Activated CD4-positive, alpha-beta memory T cell treated with anti-CD3 and anti-CD28 coated beads for 36 hours (primary cell): ENCODE measurements around the gene PLA2G4E. TPM values are rescaled to one million over a fixed set of nuclear protein-coding genes. Genes with fewer than 3 reads are reported as not detected.

Experiments
- CTCF ChIA-PET: fragments of 350-600 bp; sonication (Branson Sonifier 250); formaldehyde crosslinking; loops from one replicate; lab custom pipeline; 2021; ENCODE audit warnings: antibody characterized with exemption, inconsistent platforms; lab: Charles Lee
- POLR2A ChIA-PET: fragments of 350-600 bp; sonication (Branson Sonifier 250); formaldehyde crosslinking; loops from one replicate; lab custom pipeline; 2021; ENCODE audit warnings: antibody characterized with exemption; lab: Charles Lee
- DNase-seq: peaks from one replicate; pipeline ENCODE4 v3.0.0-alpha.2; 2020
- H3K27ac Mint-ChIP-seq: one replicate; pipeline ENCODE4 v1.8.0; 2021; ENCODE audit warnings: mixed read lengths
- H3K27me3 Mint-ChIP-seq: one replicate; pipeline ENCODE4 v1.8.0; 2021; ENCODE audit warnings: mixed read lengths
- H3K36me3 Mint-ChIP-seq: one replicate; pipeline ENCODE4 v1.8.0; 2021; ENCODE audit warnings: mixed read lengths
- H3K4me1 Mint-ChIP-seq: one replicate; pipeline ENCODE4 v1.8.0; 2021; ENCODE audit warnings: low read depth, mixed read lengths
- H3K4me3 Mint-ChIP-seq: one replicate; pipeline ENCODE4 v1.8.0; 2021; ENCODE audit warnings: mild to moderate bottlenecking, mixed read lengths
- H3K9me3 Mint-ChIP-seq: one replicate; pipeline ENCODE4 v1.8.0; 2021; ENCODE audit warnings: mixed read lengths
- intact Hi-C: fragments of 100-400 bp; cut with micrococcal nuclease; formaldehyde crosslinking; loops from one replicate; pipeline ENCODE4 v1.15.1; 2023
- total RNA-seq, 2 experiments: library from RNA; stranded (reverse); gene quantifications; one replicate each; pipeline ENCODE4 v1.2.3, GENCODE V29; 2021

PLA2G4E gene
- total RNA-seq, 2 experiments from 2014 or later = not detected

GRCh38 chr15:41945731-41946130 is 75.1 kb downstream of the PLA2G4E start:
- Mint-ChIP-seq H3K9me3 (no peaks in the 10 kb centered on the region), H3K4me1 (peaks cover 24% of the 10 kb centered on the region), H3K27ac (no peak overlapping the region), H3K4me3 (no peak overlapping the region), H3K36me3 (peaks cover 11% of the 10 kb centered on the region), H3K27me3 (no peaks in the 10 kb centered on the region)
- ChIA-PET POLR2A (no interaction called here), CTCF (no interaction called here)
- no peak for DNase-seq
- intact Hi-C loops = loop anchor here (1.0 kb wide), 1 partner anchor 26 kb away; no protein-coding TSS in a partner anchor

DNA sequence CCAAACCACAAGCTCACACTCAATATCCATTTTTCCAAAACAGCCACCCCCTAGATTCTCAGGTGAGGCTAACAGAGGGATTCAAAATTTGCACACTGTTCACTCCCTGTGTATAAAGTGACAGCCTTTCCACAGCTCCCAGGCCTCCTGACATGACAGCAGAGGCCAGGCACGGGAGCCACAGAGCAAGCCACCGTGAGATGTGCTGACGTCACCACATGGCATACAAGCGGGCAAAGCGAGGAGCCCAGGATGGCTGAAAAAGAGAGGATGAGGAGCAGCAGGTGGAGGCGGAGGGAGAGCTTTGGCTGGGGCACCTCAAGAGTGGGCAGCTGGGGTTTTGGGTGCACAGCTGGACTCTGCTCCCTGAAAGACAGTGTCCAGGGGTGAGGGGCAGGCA is 75.6 kb downstream of the PLA2G4E start:
- POLR2A ChIA-PET = no interaction called here
- H3K36me3 Mint-ChIP-seq = peaks cover 10% of the 10 kb centered on the region

GRCh38 chr15:41944313-41944940 is 76.4 kb downstream of the PLA2G4E start:
- peak overlapping the region; percentile 38 for H3K27ac Mint-ChIP-seq
- POLR2A ChIA-PET = interaction anchor here (5.8 kb wide), 1 partner anchor 27 kb away, joined by 63 read pairs; the partner anchor contains the start of gene EHD4
- H3K36me3 Mint-ChIP-seq = peaks cover 11% of the 10 kb centered on the region
- no peaks in the 10 kb centered on the region for H3K27me3 Mint-ChIP-seq
- DNase-seq = no peak
- intact Hi-C loops = no loop called here
- CTCF ChIA-PET = no interaction called here
- H3K4me3 Mint-ChIP-seq = no peak overlapping the region
- no peaks in the 10 kb centered on the region for H3K9me3 Mint-ChIP-seq
- H3K4me1 Mint-ChIP-seq = peaks cover 32% of the 10 kb centered on the region

More for the DNA sequence above, 75.6 kb downstream of the PLA2G4E start:
- Mint-ChIP-seq H3K4me1 (peaks cover 29% of the 10 kb centered on the region), H3K27me3 (no peaks in the 10 kb centered on the region), H3K4me3 (no peak overlapping the region), H3K9me3 (no peaks in the 10 kb centered on the region), H3K27ac (no peak overlapping the region)
- intact Hi-C loops = loop anchor here (1.0 kb wide), 1 partner anchor 26 kb away; no protein-coding TSS in a partner anchor
- DNase-seq = no peak
- CTCF ChIA-PET = no interaction called here

- Mint-ChIP-seq H3K4me3 (no peak overlapping the region), H3K36me3 (peaks cover 13% of the 10 kb centered on the region), H3K9me3 (no peaks in the 10 kb centered on the region), H3K27me3 (no peaks in the 10 kb centered on the region), H3K4me1 (peaks cover 35% of the 10 kb centered on the region), H3K27ac (peak overlapping the region; percentile 38)
- DNase-seq = no peak
- ChIA-PET CTCF (no interaction called here), POLR2A (interaction anchor here (5.8 kb wide), 1 partner anchor 28 kb away, joined by 63 read pairs; the partner anchor contains the start of gene EHD4)
- intact Hi-C loops = no loop called here
Observed at GRCh38 chr15:41943543-41944312, 77.1 kb downstream of the PLA2G4E start.

DNA sequence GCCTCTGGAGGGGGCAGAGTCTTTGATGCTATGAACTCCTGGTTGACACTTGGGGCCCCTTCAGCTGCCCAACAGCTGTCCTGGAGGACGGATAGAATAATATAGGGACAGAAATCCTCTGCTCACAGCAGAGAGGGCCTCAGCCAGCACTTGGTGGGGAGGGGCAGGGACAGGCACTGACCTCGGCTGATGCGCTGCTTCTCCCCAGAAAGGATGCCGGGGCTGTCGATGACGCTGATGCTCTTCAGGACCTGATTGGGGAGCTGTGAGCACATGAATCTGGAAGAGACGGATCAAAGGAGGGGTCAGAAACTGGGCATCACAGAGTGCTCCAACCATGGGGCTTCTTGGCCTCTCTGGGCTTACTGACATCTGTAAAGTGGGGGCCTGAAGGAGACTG is 78.0 kb downstream of the PLA2G4E start:
- no peak for DNase-seq
- no peaks in the 10 kb centered on the region for H3K9me3 Mint-ChIP-seq
- H3K4me1 Mint-ChIP-seq = peaks cover 43% of the 10 kb centered on the region
- H3K27ac Mint-ChIP-seq = peak overlapping the region; percentile 35
- ChIA-PET CTCF (no interaction called here), POLR2A (interaction anchor here (5.8 kb wide), 1 partner anchor 29 kb away, joined by 63 read pairs; the partner anchor contains the start of gene EHD4)
- H3K36me3 Mint-ChIP-seq = peaks cover 15% of the 10 kb centered on the region
- no peaks in the 10 kb centered on the region for H3K27me3 Mint-ChIP-seq
- no peak overlapping the region for H3K4me3 Mint-ChIP-seq
- intact Hi-C loops = no loop called here

GRCh38 chr15:41941644-41942415 is 79.0 kb downstream of the PLA2G4E start:
- Mint-ChIP-seq H3K27ac (peak overlapping the region; percentile 35), H3K27me3 (no peaks in the 10 kb centered on the region), H3K36me3 (peaks cover 15% of the 10 kb centered on the region), H3K9me3 (no peaks in the 10 kb centered on the region), H3K4me3 (no peak overlapping the region), H3K4me1 (peaks cover 53% of the 10 kb centered on the region)
- intact Hi-C loops = no loop called here
- CTCF ChIA-PET = interaction anchor here (1.2 kb wide), 1 partner anchor 167 kb away, joined by 3 read pairs; the partner anchor contains the start of gene MAPKBP1
- DNase-seq = no peak
- POLR2A ChIA-PET = interaction anchor here (5.8 kb wide), 1 partner anchor 30 kb away, joined by 63 read pairs; the partner anchor contains the start of gene EHD4

GRCh38 chr15:41940441-41940857 is 80.4 kb downstream of the PLA2G4E start:
- DNase-seq = peak; percentile 85
- Mint-ChIP-seq H3K27me3 (no peaks in the 10 kb centered on the region), H3K9me3 (no peaks in the 10 kb centered on the region), H3K27ac (peak overlapping the region; percentile 88), H3K4me3 (no peak overlapping the region), H3K36me3 (peaks cover 20% of the 10 kb centered on the region), H3K4me1 (peaks cover 66% of the 10 kb centered on the region)
- POLR2A ChIA-PET = interaction anchor here (0.6 to 5.8 kb wide), 3 partner anchors 31 to 280 kb away, joined by 3 to 63 read pairs (median 3); partner anchors contain the start of genes EHD4, MAPKBP1 and MGA
- CTCF ChIA-PET = interaction anchor here (0.7 to 1.2 kb wide), 3 partner anchors 36 to 166 kb away, joined by 3 to 5 read pairs (median 4); partner anchors contain the start of gene MAPKBP1
- intact Hi-C loops = loop anchor here (1.0 kb wide), 2 partner anchors 31 to 117 kb away; no protein-coding TSS in a partner anchor

DNA sequence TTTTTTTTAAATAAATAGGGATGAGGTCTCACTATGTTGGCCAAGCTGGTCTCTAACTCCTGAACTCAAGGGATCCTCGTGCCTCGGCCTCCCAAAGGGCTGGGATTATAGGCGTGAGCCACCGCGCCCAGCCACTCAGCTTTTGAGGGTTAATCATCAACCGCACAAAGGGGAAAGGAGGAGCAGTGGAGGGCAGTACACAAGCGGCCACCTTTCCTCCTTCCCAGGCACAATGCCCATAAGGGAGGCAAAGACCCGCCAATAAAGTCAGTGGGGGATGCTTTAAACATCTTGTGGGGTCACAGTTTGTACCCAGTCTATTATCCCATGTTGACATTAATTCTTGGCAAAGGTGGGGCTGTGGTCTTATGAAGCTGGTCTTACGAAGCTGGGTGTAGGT is 80.9 kb downstream of the PLA2G4E start:
- Mint-ChIP-seq H3K36me3 (peaks cover 20% of the 10 kb centered on the region), H3K27ac (peak overlapping the region; percentile 88), H3K9me3 (no peaks in the 10 kb centered on the region), H3K4me1 (peaks cover 66% of the 10 kb centered on the region), H3K4me3 (no peak overlapping the region), H3K27me3 (no peaks in the 10 kb centered on the region)
- POLR2A ChIA-PET = interaction anchor here (0.6 to 5.8 kb wide), 3 partner anchors 31 to 280 kb away, joined by 3 to 63 read pairs (median 3); partner anchors contain the start of genes EHD4, MAPKBP1 and MGA
- no peak for DNase-seq
- CTCF ChIA-PET = interaction anchor here (1.0 kb wide), 1 partner anchor 35 kb away, joined by 5 read pairs; no protein-coding TSS in a partner anchor
- intact Hi-C loops = loop anchor here (1.0 to 10.0 kb wide), 3 partner anchors 31 to 335 kb away; partner anchors contain the start of genes GANC and TMEM87A

- intact Hi-C loops = loop anchor here (1.0 to 10.0 kb wide), 3 partner anchors 67 to 337 kb away; partner anchors contain the start of genes GANC, JMJD7 and TMEM87A
- peak overlapping the region; percentile 98 for H3K27ac Mint-ChIP-seq
- POLR2A ChIA-PET = interaction anchor here (0.9 to 6.2 kb wide), 2 partner anchors 29 to 34 kb away, joined by 3 to 131 read pairs; partner anchors contain the start of gene EHD4
- CTCF ChIA-PET = interaction anchor here (0.8 to 4.3 kb wide), 6 partner anchors 19 to 164 kb away, joined by 3 to 38 read pairs (median 12); partner anchors contain the start of genes EHD4 and MAPKBP1
- peak overlapping the region; percentile 68 for H3K4me3 Mint-ChIP-seq
- no peaks in the 10 kb centered on the region for H3K9me3 Mint-ChIP-seq
- H3K4me1 Mint-ChIP-seq = peaks cover 84% of the 10 kb centered on the region
- no peaks in the 10 kb centered on the region for H3K27me3 Mint-ChIP-seq
- peaks cover 22% of the 10 kb centered on the region for H3K36me3 Mint-ChIP-seq
- no peak for DNase-seq
Observed at GRCh38 chr15:41937568-41937923, 83.3 kb downstream of the PLA2G4E start.

DNA sequence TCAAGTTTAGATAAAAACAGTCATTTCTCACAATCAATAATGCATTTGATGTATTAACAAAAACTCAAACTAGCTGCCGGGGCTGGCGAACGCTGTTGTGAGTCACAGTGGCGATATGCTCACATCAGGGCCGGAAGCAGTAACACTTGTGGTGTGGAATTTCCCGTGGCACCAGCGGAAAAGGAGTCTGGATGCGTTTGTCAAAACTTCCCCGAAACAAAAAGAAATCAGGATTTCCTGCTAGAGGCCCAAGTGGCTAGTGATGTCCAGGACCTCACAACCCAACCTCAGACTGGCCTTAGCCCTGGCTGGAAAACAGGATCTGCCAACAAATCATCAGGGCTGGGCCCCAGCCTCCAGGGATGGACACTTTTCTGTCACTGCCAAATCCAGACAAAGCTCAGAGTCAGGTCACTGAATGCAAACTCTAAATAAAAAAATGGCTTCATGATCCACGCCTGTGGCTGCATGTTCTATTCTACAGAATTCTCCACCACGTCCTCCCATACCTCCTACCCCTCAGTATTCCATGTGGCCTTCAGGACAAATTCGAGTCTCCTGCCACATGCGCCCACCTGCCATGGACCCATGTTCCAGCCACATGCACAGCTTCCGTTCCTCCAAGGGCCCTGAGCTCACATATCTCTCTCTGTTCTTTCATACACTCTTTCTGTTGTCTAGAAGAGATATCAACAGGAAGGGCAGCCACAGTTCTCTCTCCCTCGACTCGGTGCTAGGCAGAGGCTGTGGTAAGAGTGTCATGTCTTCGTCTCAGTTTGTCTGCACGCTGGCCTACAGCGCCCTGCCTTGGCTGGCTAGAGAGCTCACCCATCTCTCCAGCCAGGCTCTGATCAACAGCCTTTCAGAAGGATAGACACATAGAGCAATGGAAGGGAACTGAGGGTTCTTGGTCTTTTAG is 83.9 kb downstream of the PLA2G4E start:
- Mint-ChIP-seq H3K36me3 (peaks cover 18% of the 10 kb centered on the region), H3K9me3 (no peaks in the 10 kb centered on the region), H3K27me3 (no peaks in the 10 kb centered on the region), H3K4me1 (peaks cover 83% of the 10 kb centered on the region), H3K27ac (peak overlapping the region; percentile 98), H3K4me3 (peak overlapping the region; percentile 68)
- ChIA-PET POLR2A (interaction anchor here (0.8 to 6.2 kb wide), 7 partner anchors 21 to 170 kb away, joined by 3 to 131 read pairs (median 4); partner anchors contain the start of genes EHD4 and MAPKBP1), CTCF (interaction anchor here (0.8 to 4.3 kb wide), 9 partner anchors 18 to 277 kb away, joined by 3 to 38 read pairs (median 3); partner anchors contain the start of genes EHD4, MAPKBP1 and MGA)
- intact Hi-C loops = loop anchor here (1.0 to 10.0 kb wide), 7 partner anchors 34 to 338 kb away; partner anchors contain the start of genes GANC, JMJD7, MAPKBP1 and TMEM87A
- DNase-seq = peak; percentile 94
